Naive thymus-derived CD4-positive, alpha-beta T cell (primary cell): Measurements from ENCODE around the gene CFAP65. TPM values are rescaled to one million over a fixed set of nuclear protein-coding genes. Genes with fewer than 3 reads are reported as not detected.
A peak's percentile ranks its signal among the peaks of the same experiment; 100 is the strongest.

Experiments used
- ATAC-seq: fragments of 150-1000 bp; cut with Tn5 transposase; 2 replicates; pipeline ENCODE4 v1.10.0; 2021; ENCODE audit warnings: mild to moderate bottlenecking, moderate library complexity
- CTCF ChIA-PET: fragments of 350-600 bp; sonication (Branson Sonifier 250); formaldehyde crosslinking; loops from one replicate; lab custom pipeline; 2021; ENCODE audit warnings: antibody characterized with exemption; lab: Charles Lee
- POLR2A ChIA-PET: fragments of 350-600 bp; sonication (Branson Sonifier 250); formaldehyde crosslinking; loops from one replicate; lab custom pipeline; 2021; ENCODE audit warnings: antibody characterized with exemption, inconsistent platforms; lab: Charles Lee
- DNase-seq, 9 donors: peaks; one replicate each; pipeline versions ENCODE4 v3.0.0 to v3.0.0-alpha.2; 2020 to 2022; ENCODE audit warnings: mixed read lengths in 1 of 9
- H3K27ac ChIP-seq: one replicate; pipeline ENCODE4 v1.7.0; 2013; ENCODE audit warnings: mild to moderate bottlenecking, low read depth, low read length, moderate library complexity
- H3K27me3 ChIP-seq, 2 donors: one replicate each; pipeline ENCODE4 v1.7.0; 2013; ENCODE audit warnings: low read length in 2 of 2, mild to moderate bottlenecking in 2 of 2, moderate library complexity in 2 of 2; ENCODE audit not compliant: control insufficient read depth in 2 of 2, insufficient read depth in 2 of 2
- H3K36me3 ChIP-seq, 3 experiments: 1 replicate in 2 of 3; 2 replicates in 1 of 3; pipeline ENCODE4 v1.7.0; 2013; ENCODE audit warnings: low read length in 3 of 3, mild to moderate bottlenecking in 3 of 3, moderate library complexity in 1 of 3; ENCODE audit not compliant: insufficient read depth in 3 of 3, control insufficient read depth in 2 of 3
- H3K4me1 ChIP-seq, 2 donors: one replicate each; pipeline ENCODE4 v1.7.0; 2013; ENCODE audit warnings: low read length in 2 of 2, mild to moderate bottlenecking in 2 of 2, moderate library complexity in 1 of 2; ENCODE audit not compliant: control insufficient read depth in 2 of 2, insufficient read depth in 2 of 2
- H3K4me3 ChIP-seq: 2 replicates; pipeline ENCODE4 v1.7.0; 2013; ENCODE audit warnings: mild to moderate bottlenecking, low read length
- H3K9me3 ChIP-seq, 3 experiments: 1 replicate in 2 of 3; 2 replicates in 1 of 3; pipeline ENCODE4 v1.7.0; 2013; ENCODE audit warnings: low read length in 3 of 3; ENCODE audit not compliant: control insufficient read depth in 2 of 3
- H3K27ac Mint-ChIP-seq, 9 donors: one replicate each; pipeline ENCODE4 v1.8.0; 2020 to 2022; ENCODE audit warnings: mixed read lengths in 9 of 9, mild to moderate bottlenecking in 8 of 9, moderate library complexity in 5 of 9, inconsistent platforms in 2 of 9
- H3K27me3 Mint-ChIP-seq, 5 donors: one replicate each; pipeline ENCODE4 v1.8.0; 2021 to 2022; ENCODE audit warnings: mixed read lengths in 5 of 5, mild to moderate bottlenecking in 1 of 5
- H3K36me3 Mint-ChIP-seq, 5 donors: one replicate each; pipeline ENCODE4 v1.8.0; 2020 to 2022; ENCODE audit warnings: mixed read lengths in 5 of 5, mild to moderate bottlenecking in 3 of 5, inconsistent platforms in 1 of 5
- H3K4me1 Mint-ChIP-seq, 7 donors: one replicate each; pipeline ENCODE4 v1.8.0; 2020 to 2022; ENCODE audit warnings: mixed read lengths in 7 of 7, mild to moderate bottlenecking in 3 of 7, inconsistent platforms in 1 of 7
- H3K4me3 Mint-ChIP-seq, 10 donors: one replicate each; pipeline ENCODE4 v1.8.0; 2020 to 2022; ENCODE audit warnings: mild to moderate bottlenecking in 10 of 10, mixed read lengths in 10 of 10, moderate library complexity in 6 of 10, inconsistent platforms in 2 of 10
- H3K9me3 Mint-ChIP-seq, 11 donors: one replicate each; pipeline ENCODE4 v1.8.0; 2020 to 2022; ENCODE audit warnings: mixed read lengths in 11 of 11, mild to moderate bottlenecking in 4 of 11, inconsistent platforms in 1 of 11, moderate library complexity in 1 of 11
- intact Hi-C, 2 donors: fragments of 100-400 bp; cut with micrococcal nuclease; formaldehyde crosslinking; loops; one replicate each; pipeline ENCODE4 v1.15.1; 2023
- polyA plus RNA-seq, 2 donors: library from polyadenylated mRNA; unstranded; fragments of 300-500 nt; fragmentation: Illumina TruSeq; gene quantifications; one replicate each; pipeline ENCODE4 v1.2.3, GENCODE V29; 2021
- total RNA-seq, 6 experiments: library from RNA in 5 of 6; stranded (reverse) in 5 of 6; gene quantifications; 1 replicate in 5 of 6; 2 replicates in 1 of 6; pipeline ENCODE4 v1.2.3 and lab custom pipeline; 2021 to 2026

CFAP65 gene
- total and polyA plus RNA-seq, 7 experiments from 2014 or later = not detected

DNA sequence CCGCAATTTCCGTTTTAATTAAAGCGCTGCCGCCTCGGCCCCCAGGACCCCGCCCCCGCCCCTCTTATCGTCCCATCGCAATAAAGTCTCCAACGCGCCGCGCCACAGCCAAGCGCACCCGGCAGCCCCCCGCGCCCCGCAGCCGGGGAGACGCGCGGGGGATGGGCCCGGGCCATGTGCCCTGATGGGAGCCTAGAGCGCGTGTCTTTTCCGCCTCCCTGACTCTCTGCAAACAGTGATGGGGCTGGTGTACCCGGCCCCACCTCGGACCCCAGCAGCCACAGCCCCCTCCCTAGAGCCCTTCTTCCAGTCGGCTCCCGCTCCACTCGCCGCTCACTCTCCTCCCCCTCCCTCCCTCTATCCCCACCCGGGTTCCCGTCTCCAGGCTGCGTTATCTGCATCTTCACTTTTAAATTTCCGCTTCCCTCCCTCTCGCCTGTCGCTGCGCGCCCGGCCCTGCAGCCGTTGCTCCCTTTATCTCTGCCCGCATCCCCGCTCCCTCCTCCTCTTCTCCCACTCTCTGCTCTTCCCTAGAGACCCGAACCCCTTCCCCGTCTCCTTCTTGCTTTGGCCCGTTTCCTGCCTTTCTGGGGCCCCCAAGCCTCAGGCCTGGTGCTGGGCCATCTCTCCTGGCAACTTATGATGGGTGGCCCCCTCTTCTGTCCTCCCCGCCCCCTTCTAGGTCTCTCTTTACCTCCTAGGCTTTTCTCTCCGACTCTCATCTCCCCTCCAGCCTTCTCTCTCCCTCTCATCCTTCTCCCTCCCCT is 55.8 kb downstream of the CFAP65 start:
- H3K4me1 ChIP-seq = peaks cover 10 to 16% of the 10 kb centered on the region in 2 donors
- CTCF ChIA-PET = no interaction called here
- Mint-ChIP-seq H3K27ac (peak overlapping the region in 1 of 9 donors; percentile 58), H3K9me3 (no peaks in the 10 kb centered on the region), H3K27me3 (peaks cover 69 to 86% (median 75%) of the 10 kb centered on the region in 5 donors), H3K36me3 (no peaks in the 10 kb centered on the region), H3K4me3 (peak overlapping the region in 2 of 10 donors; percentile 25 to 79), H3K4me1 (peaks cover 11 to 35% (median 19%) of the 10 kb centered on the region in 7 donors)
- H3K36me3 ChIP-seq = no peaks in the 10 kb centered on the region
- POLR2A ChIA-PET = no interaction called here
- peaks cover 18 to 44% of the 10 kb centered on the region in 2 donors for H3K27me3 ChIP-seq
- H3K4me3 ChIP-seq = no peak overlapping the region
- H3K27ac ChIP-seq = no peak overlapping the region
- intact Hi-C loops = no loop called here
- ATAC-seq = no peak
- H3K9me3 ChIP-seq = no peaks in the 10 kb centered on the region
- no peak for DNase-seq

GRCh38 chr2:218985021-218985324 is 56.3 kb downstream of the CFAP65 start, which contains the start of gene FEV:
Gene FEV (minus strand): TSS chr2:218985184. CDS start chr2:218985075, 109 bp downstream.
- peaks cover 10 to 20% of the 10 kb centered on the region in 2 donors for H3K4me1 ChIP-seq
- H3K9me3 Mint-ChIP-seq = no peaks in the 10 kb centered on the region
- intact Hi-C loops = no loop called here
- POLR2A ChIA-PET = no interaction called here
- H3K27ac ChIP-seq = no peak within 1 kb of the TSS
- CTCF ChIA-PET = no interaction called here
- DNase-seq (no peak), ATAC-seq (no peak)
- H3K36me3 ChIP-seq = no peaks in the 10 kb centered on the region
- H3K4me1 Mint-ChIP-seq = peaks cover 14 to 38% (median 22%) of the 10 kb centered on the region in 7 donors
- H3K4me3 Mint-ChIP-seq = peak within 1 kb of the TSS in 7 of 10 donors; percentile 7 to 79 (median 63)
- no peaks in the 10 kb centered on the region for H3K9me3 ChIP-seq
- H3K27me3 Mint-ChIP-seq = peaks cover 68 to 85% (median 74%) of the 10 kb centered on the region in 5 donors
- no peak within 1 kb of the TSS for H3K4me3 ChIP-seq
- H3K27ac Mint-ChIP-seq = peak within 1 kb of the TSS in 1 of 9 donors; percentile 58
- peaks cover 18 to 44% of the 10 kb centered on the region in 2 donors for H3K27me3 ChIP-seq
- H3K36me3 Mint-ChIP-seq = peaks cover 0 to 2% (median 0%) of the 10 kb centered on the region in 5 donors

- ChIA-PET CTCF (interaction anchor here (0.8 kb wide), 1 partner anchor 43 kb away, joined by 5 read pairs; no protein-coding TSS in a partner anchor), POLR2A (no interaction called here)
- Histone ChIP-seq H3K27ac (no peak overlapping the region), H3K4me3 (no peak overlapping the region), H3K27me3 (peaks cover 22 to 50% of the 10 kb centered on the region in 2 donors), H3K4me1 (peaks cover 13 to 23% of the 10 kb centered on the region in 2 donors), H3K9me3 (no peaks in the 10 kb centered on the region), H3K36me3 (no peaks in the 10 kb centered on the region)
- H3K27ac Mint-ChIP-seq = peak overlapping the region in 1 of 9 donors; percentile 38
- peaks cover 0 to 2% (median 0%) of the 10 kb centered on the region in 5 donors for H3K36me3 Mint-ChIP-seq
- no peaks in the 10 kb centered on the region for H3K9me3 Mint-ChIP-seq
- H3K4me1 Mint-ChIP-seq = peaks cover 14 to 43% (median 22%) of the 10 kb centered on the region in 7 donors
- ATAC-seq = no peak
- H3K4me3 Mint-ChIP-seq = peak overlapping the region in 7 of 10 donors; percentile 7 to 70 (median 63)
- no peak for DNase-seq
- peaks cover 68 to 85% (median 69%) of the 10 kb centered on the region in 5 donors for H3K27me3 Mint-ChIP-seq
- intact Hi-C loops = loop anchor here in 1 of 2 donors (5.0 kb wide), 2 partner anchors 73 to 107 kb away; no protein-coding TSS in a partner anchor
Measured at GRCh38 chr2:218984239-218985020, 56.9 kb downstream of the CFAP65 start.

- POLR2A ChIA-PET = no interaction called here
- no peak for DNase-seq
Measured at GRCh38 chr2:218983934-218984238, 57.4 kb downstream of the CFAP65 start.

GRCh38 chr2:218983263-218983933 is 57.9 kb downstream of the CFAP65 start:
- Histone ChIP-seq H3K27ac (no peak overlapping the region), H3K36me3 (no peaks in the 10 kb centered on the region), H3K9me3 (no peaks in the 10 kb centered on the region), H3K4me1 (peaks cover 13 to 23% of the 10 kb centered on the region in 2 donors), H3K4me3 (no peak overlapping the region), H3K27me3 (peaks cover 22 to 50% of the 10 kb centered on the region in 2 donors)
- ChIA-PET CTCF (interaction anchor here (0.8 kb wide), 1 partner anchor 44 kb away, joined by 5 read pairs; no protein-coding TSS in a partner anchor), POLR2A (no interaction called here)
- peak overlapping the region in 7 of 10 donors; percentile 16 to 60 (median 29) for H3K4me3 Mint-ChIP-seq
- peaks cover 0 to 2% (median 0%) of the 10 kb centered on the region in 5 donors for H3K36me3 Mint-ChIP-seq
- peaks cover 14 to 43% (median 22%) of the 10 kb centered on the region in 7 donors for H3K4me1 Mint-ChIP-seq
- H3K27ac Mint-ChIP-seq = peak overlapping the region in 1 of 9 donors; percentile 64
- H3K9me3 Mint-ChIP-seq = peaks cover 0 to under 1% (median 0%) of the 10 kb centered on the region in 11 donors
- intact Hi-C loops = loop anchor here in 1 of 2 donors (5.0 kb wide), 2 partner anchors 74 to 106 kb away; no protein-coding TSS in a partner anchor
- peaks cover 61 to 82% (median 68%) of the 10 kb centered on the region in 5 donors for H3K27me3 Mint-ChIP-seq
- DNase-seq = peak in 1 of 9 donors; percentile 4
- no peak for ATAC-seq

More at GRCh38 chr2:218983934-218984238, 57.4 kb downstream of the CFAP65 start:
- H3K27ac Mint-ChIP-seq = peak overlapping the region in 1 of 9 donors; percentile 33
- no peaks in the 10 kb centered on the region for H3K9me3 ChIP-seq
- H3K36me3 ChIP-seq = no peaks in the 10 kb centered on the region
- ATAC-seq = no peak
- H3K27me3 Mint-ChIP-seq = peaks cover 64 to 83% (median 69%) of the 10 kb centered on the region in 5 donors
- H3K27ac ChIP-seq = no peak overlapping the region
- intact Hi-C loops = loop anchor here in 1 of 2 donors (5.0 kb wide), 2 partner anchors 73 to 107 kb away; no protein-coding TSS in a partner anchor
- H3K4me3 ChIP-seq = no peak overlapping the region
- H3K36me3 Mint-ChIP-seq = peaks cover 0 to 2% (median 0%) of the 10 kb centered on the region in 5 donors
- peaks cover 14 to 43% (median 22%) of the 10 kb centered on the region in 7 donors for H3K4me1 Mint-ChIP-seq
- CTCF ChIA-PET = interaction anchor here (0.8 kb wide), 1 partner anchor 44 kb away, joined by 5 read pairs; no protein-coding TSS in a partner anchor
- H3K4me1 ChIP-seq = peaks cover 13 to 23% of the 10 kb centered on the region in 2 donors
- no peaks in the 10 kb centered on the region for H3K9me3 Mint-ChIP-seq
- peaks cover 22 to 50% of the 10 kb centered on the region in 2 donors for H3K27me3 ChIP-seq
- H3K4me3 Mint-ChIP-seq = peak overlapping the region in 2 of 10 donors; percentile 54 to 57
